H1 (cell line): ENCODE data around the gene CCSER2. TPM values are rescaled to one million over a fixed set of nuclear protein-coding genes. Genes with fewer than 3 reads are reported as not detected.

ENCODE experiments used
- ASH2L ChIP-seq: fragments of 200-600, 300-600 bp; sonication (generic); IDR thresholded peaks from one replicate; pipeline ENCODE4 v1.7.1; 2017; ENCODE audit warnings: low read length
- CHD2 ChIP-seq: IDR thresholded peaks from 2 replicates; pipeline ENCODE4 v1.6.1; 2012; ENCODE audit warnings: low read length, improper control_type of control experiment
- HDAC2 ChIP-seq, 2 experiments: fragments of 300-600 bp in 1 of 2; sonication (generic) in 1 of 2; IDR thresholded peaks; 2 replicates each; pipeline ENCODE4 v1.6.1; 2011 to 2012; ENCODE audit warnings: low read depth in 2 of 2, low read length in 2 of 2, mild to moderate bottlenecking in 2 of 2, moderate library complexity in 2 of 2, borderline replicate concordance in 1 of 2, inconsistent platforms in 1 of 2
- HDAC6 ChIP-seq: IDR thresholded peaks from one replicate; pipeline ENCODE4 v1.7.1; 2012; ENCODE audit warnings: low read depth, mild to moderate bottlenecking, inconsistent platforms, low read length, moderate library complexity
- PHF8 ChIP-seq: fragments of 200-600 bp; sonication (generic); conservative IDR thresholded peaks from 2 replicates; pipeline ENCODE4 v1.7.1; 2012; ENCODE audit warnings: low read depth, mild to moderate bottlenecking, inconsistent platforms, low read length, moderate library complexity
- RNF2 ChIP-seq: fragments of 200-900, 300-1000 bp; sonication (generic); IDR thresholded peaks from 2 replicates; pipeline ENCODE4 v1.7.1; 2016; ENCODE audit warnings: borderline replicate concordance, low read depth, mild to moderate bottlenecking, antibody characterized with exemption, low read length; ENCODE audit not compliant: poor library complexity, severe bottlenecking; ENCODE audit errors: missing control alignments
- RXRA ChIP-seq: IDR thresholded peaks from 2 replicates; pipeline ENCODE4 v1.6.1; 2011; ENCODE audit warnings: low read depth, mild to moderate bottlenecking, low read length, moderate library complexity; ENCODE audit not compliant: insufficient read depth
- TEAD4 ChIP-seq: IDR thresholded peaks from 2 replicates; pipeline ENCODE4 v1.6.1; 2012; ENCODE audit warnings: low read depth, low read length, inconsistent platforms, mixed read lengths
- ZNF274 ChIP-seq: IDR thresholded peaks from 2 replicates; pipeline ENCODE4 v1.7.0; 2012; ENCODE audit warnings: low read length, borderline replicate concordance; ENCODE audit errors: extremely low read depth
- polyA plus RNA-seq, 7 experiments: library from polyadenylated mRNA; depleted of rRNA in 3 of 7; stranded (reverse) in 5 of 7; unstranded in 2 of 7; fragments of >200 nt in 5 of 7; fragments of 200-250 nt in 2 of 7; gene quantifications; 1 replicate in 5 of 7; 2 replicates in 1 of 7; 4 replicates in 1 of 7; pipeline versions ENCODE4 v1.2.1 to v1.2.3, GENCODE V29; 2011 to 2013; ENCODE audit warnings: missing spikeins in 2 of 7, mixed read lengths in 2 of 7
- total RNA-seq: library from RNA; stranded (reverse); fragmentation: NEBNext Ultra II Directional; extraction: Animal tissue kit (Norgen Biotek cat#: 25700); gene quantifications from 2 replicates; pipeline ENCODE4 v1.2.1, GENCODE V29; 2021

Gene CCSER2
- total and polyA plus RNA-seq, 2 of the 8 experiments (the other 6 are each of a cell fraction or from before 2014, with no cell fraction given): 6.9 to 30.5 TPM

DNA sequence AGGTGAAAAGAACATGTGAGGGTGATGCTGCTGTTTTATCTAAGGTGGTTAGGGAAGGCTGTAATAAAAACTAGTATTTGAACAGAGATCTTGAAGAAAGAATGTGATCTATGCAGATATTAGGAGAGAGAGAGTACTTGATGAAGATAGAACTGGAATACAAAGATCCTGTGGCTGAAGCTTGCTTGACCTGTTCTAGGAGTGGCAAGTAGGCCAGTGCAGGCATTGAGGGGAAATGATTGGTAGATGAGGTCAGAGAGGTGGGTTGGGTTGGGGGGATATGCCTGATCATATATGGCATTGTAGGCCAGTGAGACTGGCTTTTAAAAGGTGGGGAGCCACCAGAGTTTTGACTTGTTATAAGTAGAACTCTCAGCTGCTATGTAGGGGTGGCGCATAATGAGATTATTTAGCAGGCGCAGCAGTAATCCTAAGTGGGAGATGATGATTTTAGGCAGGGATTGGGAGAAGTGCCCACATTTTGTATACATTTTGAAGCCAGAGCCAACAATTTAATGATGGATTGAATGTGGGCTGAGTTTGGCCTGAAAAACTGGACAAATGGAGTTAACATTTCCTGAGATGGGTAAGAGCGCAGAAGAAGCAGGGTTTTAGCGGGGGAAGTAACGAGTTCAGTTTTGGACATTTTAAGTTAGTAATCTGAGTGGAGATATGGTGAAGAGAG lies 8.2 kb downstream of the CCSER2 start (continued):
- no peak for TF ChIP-seq HDAC2 (IDR thresholded peaks at IDR 0.05; ENCODE audit: borderline replicate concordance in 1 of 2, low read depth in 2 of 2, low read length in 2 of 2)
- no peak for TF ChIP-seq CHD2
- no peak for TF ChIP-seq TEAD4
- TF ChIP-seq RNF2: no peak
- no peak for TF ChIP-seq ZNF274
- TF ChIP-seq PHF8: no peak
- TF ChIP-seq ASH2L: no peak
- TF ChIP-seq HDAC6: no peak
- no peak for TF ChIP-seq RXRA
- TF ChIP-seq, all 59 proteins: peak for 0
